Spleen (tissue), 11 donors: ENCODE results near the gene DBH. TPM values are rescaled to one million over a fixed set of nuclear protein-coding genes. Genes with fewer than 3 reads are reported as not detected.

ENCODE experiments used
- DNase-seq: peaks from one replicate; pipeline ENCODE4 v3.0.0-alpha.2; 2020
- H3K27ac ChIP-seq, 8 donors: fragments of 200-600 bp; sonication (generic) in 7 of 8; 1 replicate in 4 of 8; 2 replicates in 4 of 8; pipeline versions ENCODE4 v1.5.0 to v1.8.0; 2016 to 2021; ENCODE audit warnings: inconsistent platforms in 4 of 8, mild to moderate bottlenecking in 4 of 8, moderate library complexity in 1 of 8
- H3K27me3 ChIP-seq, 7 donors: fragments of 200-600 bp; sonication (generic) in 6 of 7; replicated peaks in 1 of 7; 1 replicate in 4 of 7; 2 replicates in 3 of 7; pipeline versions ENCODE4 v1.5.0 to v1.8.0; 2016 to 2021; ENCODE audit warnings: inconsistent platforms in 3 of 7, mild to moderate bottlenecking in 1 of 7
- H3K36me3 ChIP-seq, 6 donors: fragments of 200-600 bp; sonication (generic) in 5 of 6; 1 replicate in 4 of 6; 2 replicates in 2 of 6; pipeline versions ENCODE4 v1.5.0 to v1.8.0; 2016 to 2021; ENCODE audit warnings: inconsistent platforms in 2 of 6
- H3K4me1 ChIP-seq, 6 donors: fragments of 200-600 bp; sonication (generic) in 5 of 6; 1 replicate in 3 of 6; 2 replicates in 3 of 6; pipeline versions ENCODE4 v1.5.0 to v1.8.0; 2016 to 2021; ENCODE audit warnings: inconsistent platforms in 3 of 6
- H3K4me3 ChIP-seq, 8 donors: fragments of 200-600 bp; sonication (generic) in 7 of 8; 1 replicate in 4 of 8; 2 replicates in 4 of 8; pipeline versions ENCODE4 v1.5.0 to v1.8.0; 2016 to 2021; ENCODE audit warnings: inconsistent platforms in 4 of 8, mild to moderate bottlenecking in 4 of 8, moderate library complexity in 2 of 8
- H3K9me3 ChIP-seq, 8 donors: fragments of 200-600 bp; sonication (generic) in 7 of 8; 1 replicate in 4 of 8; 2 replicates in 4 of 8; pipeline versions ENCODE4 v1.5.0 to v1.8.0; 2016 to 2021; ENCODE audit warnings: inconsistent platforms in 4 of 8
- POLR2A ChIP-seq, 3 donors: fragments of 450-650 bp; IDR thresholded peaks; one replicate each; pipeline ENCODE4 v1.5.1; 2017; ENCODE audit warnings: antibody characterized with exemption in 3 of 3, mild to moderate bottlenecking in 1 of 3
- POLR2AphosphoS5 ChIP-seq, 3 donors: sonication (generic); formaldehyde crosslinking; IDR thresholded peaks; one replicate each; pipeline ENCODE4 v1.5.1; 2017; ENCODE audit warnings: antibody characterized with exemption in 3 of 3
- WGBS, 5 donors: extraction: QIAGEN DNeasy Blood & Tissue Kit in 3 of 5; methylation state at CpG; one replicate each; pipeline versions ENCODE4 v1.1.5 to v1.1.7; 2013 to 2018; 5-methylcytosine and 5-hydroxymethylcytosine counted together
- intact Hi-C: fragments of 100-400 bp; cut with DNase I; formaldehyde crosslinking; loops from one replicate; pipeline ENCODE4 v1.15.0; 2023; ENCODE audit warnings: low total_unique reads
- polyA plus RNA-seq, 3 donors: library from polyadenylated mRNA; stranded (reverse); fragments of 200-250 nt; gene quantifications; one replicate each; pipeline ENCODE4 v1.2.1, GENCODE V29; 2013
- total RNA-seq, 7 donors: library from RNA; depleted of rRNA in 3 of 7; stranded (reverse); fragments of >200 nt in 3 of 7; fragmentation: NEBNext Ultra II Directional in 4 of 7; extraction: Animal tissue kit (Norgen Biotek cat#: 25700) in 4 of 7; gene quantifications; one replicate each; pipeline versions ENCODE4 v1.1.0 to v1.2.1, GENCODE V29; 2016 to 2021
- TF ChIP-seq, protein P1 (sequence below), 11 experiments: fragments of 200-600 bp in 7 of 11; fragments of 450-650 bp in 4 of 11; sonication (generic) in 4 of 11; IDR thresholded peaks in 8 of 11; conservative IDR thresholded peaks in 3 of 11; 1 replicate in 7 of 11; 2 replicates in 4 of 11; pipeline versions ENCODE4 v1.4.0 to v1.8.0; 2016 to 2021; ENCODE audit warnings: antibody characterized with exemption in 11 of 11, inconsistent platforms in 4 of 11, mild to moderate bottlenecking in 1 of 11
- donor health status: healthy with polysubstance abuse.
- donor health status: DM: no; HTN: no; CAD: no; lungs with moderate emphysema.
- donor health status: DM: no; HTN: no; CAD: no.
- donor health status: Bipolar disorder and iron deficiency.
- donor health status: healthy.
- donor health status: DM: no; HTN: no; CAD: no.
- donor health status: DM: yes; HTN: yes; CAD: no.

The DBH gene
- total and polyA plus RNA-seq, 10 donors, result 0.03 to 1.2 (median 0.32) TPM; not detected in 2

DNA sequence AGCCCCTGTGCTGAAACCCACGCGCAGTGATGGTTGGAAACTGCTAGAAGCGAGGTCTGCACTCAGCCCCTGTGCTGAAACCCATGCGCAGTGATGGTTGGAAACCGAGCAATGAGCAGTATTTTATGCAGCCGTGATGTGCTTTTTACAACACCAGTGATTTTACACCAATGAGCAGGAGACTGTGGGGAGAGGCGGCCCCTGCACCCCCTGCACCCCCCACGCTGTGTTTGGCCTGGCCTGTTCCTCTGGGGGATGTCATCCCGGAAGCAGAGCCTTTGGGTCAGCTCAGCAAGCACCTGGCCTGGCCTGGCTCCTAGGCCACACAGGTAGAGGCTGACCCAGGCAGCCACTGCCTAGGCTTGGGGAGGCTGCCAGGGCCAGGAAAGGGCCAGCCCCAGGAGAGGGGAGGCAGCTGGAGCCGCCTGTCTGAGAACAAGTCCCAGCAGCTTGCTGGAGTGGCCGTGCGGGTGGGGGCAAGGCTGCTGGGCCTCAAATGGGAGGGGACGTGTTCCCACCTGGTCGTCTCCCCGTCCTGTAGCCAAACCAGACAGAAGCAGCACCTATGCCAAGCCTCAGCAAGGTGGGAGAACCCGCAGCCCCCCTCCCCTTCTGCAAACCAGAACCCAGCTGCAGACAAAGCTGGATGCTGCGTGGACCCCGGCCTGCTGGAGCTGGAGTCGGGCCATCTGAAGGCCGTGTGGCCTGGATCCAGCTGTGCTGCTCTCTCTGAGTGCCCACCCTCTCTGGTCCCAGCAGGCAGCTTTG lies 46.8 kb downstream of the DBH start:
- 66 to 85% (median 80%) methylated on average over 13 to 20 of the region's 20 CpGs for WGBS, 5 donors
- peaks cover 4 to 34% (median 16%) of the 10 kb centered on the region in 6 donors for H3K4me1 ChIP-seq
- peak; percentile 73 for DNase-seq
- peak overlapping the region; percentile 27 to 81 (median 67) for H3K27ac ChIP-seq
- no peaks in the 10 kb centered on the region for H3K36me3 ChIP-seq
- H3K4me3 ChIP-seq, result no peak overlapping the region
- TF ChIP-seq POLR2A (IDR thresholded peaks at IDR 0.05), result no peak
- TF ChIP-seq, protein P1, sequence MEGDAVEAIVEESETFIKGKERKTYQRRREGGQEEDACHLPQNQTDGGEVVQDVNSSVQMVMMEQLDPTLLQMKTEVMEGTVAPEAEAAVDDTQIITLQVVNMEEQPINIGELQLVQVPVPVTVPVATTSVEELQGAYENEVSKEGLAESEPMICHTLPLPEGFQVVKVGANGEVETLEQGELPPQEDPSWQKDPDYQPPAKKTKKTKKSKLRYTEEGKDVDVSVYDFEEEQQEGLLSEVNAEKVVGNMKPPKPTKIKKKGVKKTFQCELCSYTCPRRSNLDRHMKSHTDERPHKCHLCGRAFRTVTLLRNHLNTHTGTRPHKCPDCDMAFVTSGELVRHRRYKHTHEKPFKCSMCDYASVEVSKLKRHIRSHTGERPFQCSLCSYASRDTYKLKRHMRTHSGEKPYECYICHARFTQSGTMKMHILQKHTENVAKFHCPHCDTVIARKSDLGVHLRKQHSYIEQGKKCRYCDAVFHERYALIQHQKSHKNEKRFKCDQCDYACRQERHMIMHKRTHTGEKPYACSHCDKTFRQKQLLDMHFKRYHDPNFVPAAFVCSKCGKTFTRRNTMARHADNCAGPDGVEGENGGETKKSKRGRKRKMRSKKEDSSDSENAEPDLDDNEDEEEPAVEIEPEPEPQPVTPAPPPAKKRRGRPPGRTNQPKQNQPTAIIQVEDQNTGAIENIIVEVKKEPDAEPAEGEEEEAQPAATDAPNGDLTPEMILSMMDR (IDR thresholded peaks at IDR 0.05 in 8 of 11, conservative IDR thresholded peaks at IDR 0.05 in 3 of 11), result no peak
- peaks cover 0 to 21% (median 0%) of the 10 kb centered on the region in 7 donors for H3K27me3 ChIP-seq
- intact Hi-C loops, result no loop called here
- H3K9me3 ChIP-seq, result no peaks in the 10 kb centered on the region

DNA sequence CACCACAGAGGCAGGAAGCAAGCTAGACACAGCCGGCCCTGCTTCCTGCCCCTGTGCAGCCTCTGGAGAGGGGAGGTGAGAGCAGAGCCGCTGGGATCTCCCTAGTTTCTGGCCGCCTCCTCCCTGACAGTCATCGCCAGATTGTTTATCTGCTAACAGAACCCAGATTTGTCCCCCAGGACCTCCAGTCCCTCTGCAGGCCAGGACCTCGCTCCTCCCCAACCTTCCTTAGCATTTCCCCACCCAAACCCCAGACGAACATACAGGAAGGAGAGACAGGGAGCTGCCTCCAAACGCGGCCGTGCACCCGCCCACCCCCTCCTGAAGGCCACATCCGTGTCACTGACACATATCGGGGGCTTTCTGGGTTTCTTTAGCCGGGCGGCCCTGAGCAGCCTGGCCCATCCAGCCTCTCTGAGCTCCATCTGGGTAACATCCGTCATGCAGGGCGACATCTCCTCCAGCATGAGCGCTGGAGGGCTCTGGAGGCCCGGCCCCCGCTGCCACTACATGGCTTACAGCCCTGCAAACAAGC lies 47.5 kb downstream of the DBH start:
- Histone ChIP-seq H3K4me1 (peaks cover 4 to 34% (median 15%) of the 10 kb centered on the region in 6 donors), H3K27me3 (peaks cover 0 to 21% (median 0%) of the 10 kb centered on the region in 7 donors), H3K9me3 (no peaks in the 10 kb centered on the region), H3K27ac (peak overlapping the region; percentile 27 to 81 (median 67)), H3K36me3 (no peaks in the 10 kb centered on the region), H3K4me3 (no peak overlapping the region)
- no peak for DNase-seq
- WGBS, 5 donors, result 27 to 45% (median 39%) methylated on average over 15 to 19 of the region's 19 CpGs
- intact Hi-C loops, result no loop called here
- TF ChIP-seq POLR2A (IDR thresholded peaks at IDR 0.05) (no peak), POLR2AphosphoS5 (IDR thresholded peaks at IDR 0.05) (peak in 1 of 3 donors; percentile 53)
- TF ChIP-seq, protein P1 (IDR thresholded peaks at IDR 0.05 in 8 of 11, conservative IDR thresholded peaks at IDR 0.05 in 3 of 11), result peak in 1 of 11 experiments; percentile 6

DNA sequence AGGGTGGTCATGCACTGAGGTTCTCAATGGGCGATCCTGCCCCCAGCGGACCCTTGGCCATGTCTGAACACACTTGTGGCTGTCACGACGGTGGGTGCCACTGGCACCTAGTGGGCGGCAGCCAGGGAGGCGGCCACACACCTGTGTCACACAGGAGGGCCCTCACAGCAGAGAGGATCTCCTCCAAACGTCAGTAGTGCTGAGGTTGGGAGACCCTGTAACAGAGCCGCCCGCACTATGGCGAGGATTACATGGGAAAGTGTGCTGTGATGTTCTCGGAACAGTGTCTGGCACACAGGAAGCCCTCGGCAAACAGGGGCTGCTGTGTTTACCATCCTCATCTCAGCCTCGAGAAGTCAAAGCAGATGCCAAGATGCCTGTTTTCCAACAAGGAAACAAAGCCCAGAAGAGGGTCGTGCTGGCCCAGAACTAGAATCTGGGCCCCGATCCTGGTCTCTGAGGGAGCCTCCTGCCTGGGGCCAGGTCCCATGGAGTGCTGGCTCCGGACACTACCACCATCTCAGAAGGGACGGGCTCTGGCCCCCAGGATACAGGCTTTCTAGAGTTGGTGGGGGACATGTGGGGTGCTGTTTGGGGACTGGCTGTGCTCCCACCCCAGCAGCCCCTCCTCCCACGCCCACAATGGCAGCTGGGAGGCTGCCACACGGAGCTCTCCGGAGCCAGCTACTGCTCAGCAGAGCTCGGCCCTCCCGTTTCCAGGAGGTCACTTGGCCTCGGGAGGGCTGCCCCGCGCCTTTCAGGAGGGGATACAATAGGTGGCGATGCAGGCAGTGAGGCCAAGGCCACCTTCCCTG lies 48.2 kb downstream of the DBH start:
- Histone ChIP-seq H3K36me3 (no peaks in the 10 kb centered on the region), H3K27me3 (peaks cover 0 to 21% (median 0%) of the 10 kb centered on the region in 7 donors), H3K4me1 (peaks cover 0 to 30% (median 15%) of the 10 kb centered on the region in 6 donors), H3K4me3 (no peak overlapping the region), H3K9me3 (no peaks in the 10 kb centered on the region), H3K27ac (peak overlapping the region; percentile 27 to 81 (median 67))
- intact Hi-C loops, result no loop called here
- peak; percentile 70 for DNase-seq
- no peak for TF ChIP-seq POLR2A (IDR thresholded peaks at IDR 0.05)
- WGBS, 5 donors, result 75 to 83% (median 79%) methylated on average over 12 to 26 of the region's 26 CpGs

DNA sequence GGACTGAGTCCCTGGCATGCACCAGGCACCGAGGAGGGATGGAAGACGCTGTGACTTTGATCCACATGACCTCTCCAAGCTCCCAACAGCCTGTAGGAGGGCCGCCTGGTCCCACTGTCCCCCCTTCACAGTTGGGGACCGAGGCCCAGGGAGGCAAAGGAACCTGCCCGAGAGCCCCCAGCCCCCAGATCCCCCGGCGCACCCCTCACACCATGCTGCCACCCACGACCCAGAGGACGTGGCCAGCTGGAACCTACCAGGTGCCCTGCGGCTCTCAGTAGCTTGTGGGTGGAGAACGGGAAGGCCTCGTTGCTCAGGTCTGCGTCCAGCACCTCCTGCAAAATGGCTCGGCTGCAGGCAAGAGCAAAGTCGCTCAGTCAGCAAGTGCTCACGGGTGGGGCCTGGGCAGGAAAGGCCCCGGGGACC lies 48.8 kb downstream of the DBH start:
- H3K4me3 ChIP-seq, result no peak overlapping the region
- peaks cover 0 to 21% (median 0%) of the 10 kb centered on the region in 7 donors for H3K27me3 ChIP-seq
- intact Hi-C loops, result no loop called here
- peak overlapping the region in 3 of 8 donors; percentile 27 to 81 (median 42) for H3K27ac ChIP-seq
- DNase-seq, result peak; percentile 69
- TF ChIP-seq POLR2A (IDR thresholded peaks at IDR 0.05), result no peak
- TF ChIP-seq, protein P1 (IDR thresholded peaks at IDR 0.05 in 8 of 11, conservative IDR thresholded peaks at IDR 0.05 in 3 of 11), result no peak
- no peak for TF ChIP-seq POLR2AphosphoS5 (IDR thresholded peaks at IDR 0.05)
- H3K9me3 ChIP-seq, result no peaks in the 10 kb centered on the region
- H3K4me1 ChIP-seq, result peaks cover 0 to 24% (median 13%) of the 10 kb centered on the region in 6 donors
- WGBS, 5 donors, result 83 to 92% (median 89%) methylated on average over 14 to 17 of the region's 17 CpGs
- H3K36me3 ChIP-seq, result no peaks in the 10 kb centered on the region
